ENCODE data around the gene EEF1AKMT4. TPM values are rescaled to one million over a fixed set of nuclear protein-coding genes. Genes with fewer than 3 reads are reported as not detected.

EEF1AKMT4 gene
- total RNA-seq, 1 donor from 2014 or later, result 2.6 TPM

DNA sequence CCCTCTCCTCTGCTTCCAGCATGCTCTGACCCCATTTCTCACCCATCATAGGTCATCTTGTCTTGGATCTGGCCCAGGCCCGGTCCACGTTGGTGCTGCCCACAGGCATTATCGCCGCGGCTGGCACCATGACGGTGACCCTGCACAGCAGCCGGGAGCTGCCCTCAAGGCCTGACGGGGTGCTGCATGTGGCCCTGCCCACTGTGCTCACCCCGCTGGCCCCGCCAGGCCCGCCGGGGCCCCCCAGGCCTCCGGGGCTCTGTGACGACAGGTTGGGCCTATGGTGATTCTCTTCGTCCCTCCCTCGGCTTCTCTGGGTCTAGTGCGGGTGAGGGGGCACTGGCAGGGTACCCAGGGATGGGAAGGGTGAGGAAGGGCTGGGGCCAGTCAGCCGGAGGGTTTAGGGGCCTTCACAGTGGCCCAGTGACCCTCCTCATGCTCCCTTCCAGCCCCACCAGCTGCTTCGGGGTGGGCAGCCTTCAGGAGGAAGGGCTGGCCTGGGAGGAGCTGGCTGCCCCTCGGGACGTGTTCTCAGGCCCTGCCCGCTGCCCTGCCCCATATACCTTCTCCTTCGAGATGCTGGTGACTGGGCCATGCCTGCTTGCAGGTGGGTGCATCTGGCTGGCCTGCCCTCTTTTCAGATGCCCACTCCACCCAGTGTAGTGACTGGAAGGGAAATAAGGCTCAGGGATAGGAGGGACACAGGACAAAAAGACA, 16.2 kb upstream of the EEF1AKMT4 start:
- TF ChIP-seq, protein P1, sequence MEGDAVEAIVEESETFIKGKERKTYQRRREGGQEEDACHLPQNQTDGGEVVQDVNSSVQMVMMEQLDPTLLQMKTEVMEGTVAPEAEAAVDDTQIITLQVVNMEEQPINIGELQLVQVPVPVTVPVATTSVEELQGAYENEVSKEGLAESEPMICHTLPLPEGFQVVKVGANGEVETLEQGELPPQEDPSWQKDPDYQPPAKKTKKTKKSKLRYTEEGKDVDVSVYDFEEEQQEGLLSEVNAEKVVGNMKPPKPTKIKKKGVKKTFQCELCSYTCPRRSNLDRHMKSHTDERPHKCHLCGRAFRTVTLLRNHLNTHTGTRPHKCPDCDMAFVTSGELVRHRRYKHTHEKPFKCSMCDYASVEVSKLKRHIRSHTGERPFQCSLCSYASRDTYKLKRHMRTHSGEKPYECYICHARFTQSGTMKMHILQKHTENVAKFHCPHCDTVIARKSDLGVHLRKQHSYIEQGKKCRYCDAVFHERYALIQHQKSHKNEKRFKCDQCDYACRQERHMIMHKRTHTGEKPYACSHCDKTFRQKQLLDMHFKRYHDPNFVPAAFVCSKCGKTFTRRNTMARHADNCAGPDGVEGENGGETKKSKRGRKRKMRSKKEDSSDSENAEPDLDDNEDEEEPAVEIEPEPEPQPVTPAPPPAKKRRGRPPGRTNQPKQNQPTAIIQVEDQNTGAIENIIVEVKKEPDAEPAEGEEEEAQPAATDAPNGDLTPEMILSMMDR (IDR thresholded peaks at IDR 0.05), result no peak
- peaks cover 58% of the 10 kb centered on the region for H3K27me3 ChIP-seq (ENCODE audit: low read depth)
- no peak for DNase-seq
- no peak overlapping the region for H3K27ac ChIP-seq
- H3K4me3 ChIP-seq, result no peak overlapping the region
- H3K9me3 ChIP-seq, result no peaks in the 10 kb centered on the region
- peaks cover 18% of the 10 kb centered on the region for H3K4me1 ChIP-seq
- no peaks in the 10 kb centered on the region for H3K36me3 ChIP-seq
- ATAC-seq, result no peak
- intact Hi-C loops (cut with DNase I), result no loop called here

GRCh38 chr3:184234224-184234623, 15.2 kb upstream of the EEF1AKMT4 start:
- Histone ChIP-seq H3K4me1 (peaks cover 11% of the 10 kb centered on the region), H3K9me3 (no peaks in the 10 kb centered on the region), H3K36me3 (no peaks in the 10 kb centered on the region), H3K27me3 (ENCODE audit: low read depth) (peaks cover 58% of the 10 kb centered on the region), H3K4me3 (no peak overlapping the region), H3K27ac (no peak overlapping the region)
- DNase-seq, result peak; percentile 71
- intact Hi-C loops (cut with DNase I), result no loop called here
- peak; percentile 38 to 40 for ATAC-seq
- TF ChIP-seq, protein P1 (IDR thresholded peaks at IDR 0.05), result no peak

DNA sequence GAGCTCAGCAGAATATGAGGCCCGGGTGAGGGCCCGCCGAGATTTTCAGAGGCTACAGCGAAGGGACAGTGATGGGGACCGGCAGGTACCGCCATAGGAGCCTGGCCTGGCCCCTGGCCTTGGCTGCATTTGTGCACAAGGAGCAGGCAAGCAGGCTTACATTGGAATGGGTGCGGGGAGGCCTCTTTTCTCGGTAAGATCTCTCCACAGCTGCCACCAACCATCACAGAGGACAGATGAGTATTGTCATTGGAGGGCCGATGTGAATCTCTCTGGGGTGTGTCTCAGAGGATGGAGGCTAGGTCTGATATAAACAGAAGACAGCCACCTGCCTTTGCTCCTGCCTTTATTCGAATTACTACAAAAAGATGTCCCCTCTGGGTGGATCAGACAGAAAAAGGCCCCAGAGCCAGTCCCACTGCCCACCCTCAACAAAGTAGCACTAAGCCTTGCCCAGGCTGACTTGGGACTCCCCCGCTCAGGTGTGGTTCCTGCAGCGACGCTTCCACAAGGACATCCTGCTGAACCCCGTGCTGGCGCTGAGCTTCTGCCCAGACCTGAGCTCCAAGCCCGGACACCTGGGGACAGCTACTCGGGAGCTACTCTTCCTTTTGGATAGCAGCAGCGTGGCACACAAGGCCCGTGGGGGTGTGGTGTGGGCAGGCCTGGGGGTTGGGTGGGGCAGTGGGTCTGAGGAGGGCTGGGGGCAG, 14.6 kb upstream of the EEF1AKMT4 start:
- ATAC-seq (no peak), DNase-seq (no peak)
- H3K27ac ChIP-seq, result no peak overlapping the region
- peaks cover 6% of the 10 kb centered on the region for H3K4me1 ChIP-seq
- no peaks in the 10 kb centered on the region for H3K9me3 ChIP-seq
- H3K27me3 ChIP-seq (ENCODE audit: low read depth), result peaks cover 52% of the 10 kb centered on the region
- H3K4me3 ChIP-seq, result no peak overlapping the region
- H3K36me3 ChIP-seq, result no peaks in the 10 kb centered on the region
- TF ChIP-seq, protein P1 (IDR thresholded peaks at IDR 0.05), result no peak
- intact Hi-C loops (cut with DNase I), result no loop called here

DNA sequence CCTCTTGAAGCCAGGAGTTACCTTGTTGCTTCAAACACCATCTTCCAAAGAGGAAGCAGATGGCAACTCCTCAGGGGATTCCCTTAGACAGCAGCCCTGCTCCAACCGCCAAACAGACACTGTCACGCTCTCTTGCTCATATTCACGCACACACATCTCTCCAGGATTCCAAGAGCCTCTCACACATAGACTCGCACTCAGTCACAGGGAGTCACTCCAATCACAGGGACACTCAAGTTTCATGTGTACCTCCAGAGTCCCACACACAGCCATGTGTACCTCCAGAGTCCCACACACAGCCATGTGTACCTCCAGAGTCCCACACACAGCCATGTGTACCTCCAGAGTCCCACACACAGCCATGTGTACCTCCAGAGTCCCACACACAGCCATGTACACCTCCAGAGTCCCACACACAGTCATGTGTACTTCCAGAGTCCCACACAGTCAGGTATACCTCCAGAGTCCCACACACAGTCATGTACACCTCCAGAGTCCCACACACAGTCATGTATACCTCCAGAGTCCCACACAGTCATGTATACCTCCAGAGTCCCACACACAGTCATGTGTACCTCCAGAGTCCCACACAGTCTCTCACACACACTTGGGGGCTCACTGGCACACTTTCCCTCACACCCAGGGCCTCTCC, 14.0 kb upstream of the EEF1AKMT4 start:
- no peaks in the 10 kb centered on the region for H3K9me3 ChIP-seq
- H3K36me3 ChIP-seq, result no peaks in the 10 kb centered on the region
- no peaks in the 10 kb centered on the region for H3K4me1 ChIP-seq
- TF ChIP-seq, protein P1 (IDR thresholded peaks at IDR 0.05), result no peak
- H3K27me3 ChIP-seq (ENCODE audit: low read depth), result peaks cover 45% of the 10 kb centered on the region
- DNase-seq (no peak), ATAC-seq (no peak)
- intact Hi-C loops (cut with DNase I), result no loop called here
- H3K4me3 ChIP-seq, result no peak overlapping the region
- no peak overlapping the region for H3K27ac ChIP-seq

DNA sequence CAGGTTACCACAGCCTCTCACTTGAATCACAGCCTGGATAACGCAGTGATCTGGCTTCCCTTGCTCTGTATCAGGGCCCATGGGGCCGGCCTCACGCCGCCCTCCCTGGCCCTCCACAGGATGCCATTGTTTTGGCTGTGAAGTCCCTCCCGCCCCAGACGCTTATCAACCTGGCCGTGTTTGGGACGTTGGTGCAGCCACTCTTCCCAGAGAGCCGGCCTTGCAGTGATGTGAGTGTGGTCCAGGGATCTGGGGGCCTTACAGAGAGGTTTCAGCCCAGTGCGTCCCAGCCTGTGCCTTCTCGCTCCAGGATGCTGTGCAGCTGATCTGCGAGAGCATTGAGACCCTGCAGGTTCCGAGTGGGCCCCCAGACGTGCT, 13.4 kb upstream of the EEF1AKMT4 start:
- Histone ChIP-seq H3K36me3 (no peaks in the 10 kb centered on the region), H3K4me1 (no peaks in the 10 kb centered on the region), H3K27ac (no peak overlapping the region), H3K9me3 (no peaks in the 10 kb centered on the region), H3K27me3 (ENCODE audit: low read depth) (peaks cover 40% of the 10 kb centered on the region), H3K4me3 (no peak overlapping the region)
- intact Hi-C loops (cut with DNase I), result no loop called here
- TF ChIP-seq, protein P1 (IDR thresholded peaks at IDR 0.05), result no peak
- ATAC-seq (no peak), DNase-seq (no peak)
